Psoas muscle (tissue), 8 donors: ENCODE measurements around the gene SLC12A6. TPM values are rescaled to one million over a fixed set of nuclear protein-coding genes. Genes with fewer than 3 reads are reported as not detected.
A peak's percentile ranks its signal among the peaks of the same experiment; 100 is the strongest.

ENCODE experiments used
- ATAC-seq, 4 donors: fragments of 200-7000 bp; cut with Tn5 transposase; one replicate each; pipeline ENCODE4 v1.9.1; 2020; ENCODE audit warnings: moderate library complexity in 3 of 4, mild to moderate bottlenecking in 2 of 4
- DNase-seq, 2 donors: peaks; one replicate each; pipeline ENCODE4 v3.0.0-alpha.2; 2020
- H3K27ac ChIP-seq: fragments of 200-600 bp; one replicate; pipeline ENCODE4 v1.8.0; 2022
- H3K27me3 ChIP-seq, 3 donors: fragments of 200-600 bp in 1 of 3; one replicate each; pipeline versions ENCODE4 v1.6.1 to v1.8.0; 2013 to 2022; ENCODE audit warnings: low read length in 2 of 3, mild to moderate bottlenecking in 2 of 3, moderate library complexity in 1 of 3; ENCODE audit not compliant: insufficient read depth in 3 of 3
- H3K36me3 ChIP-seq, 2 donors: fragments of 200-600 bp in 1 of 2; one replicate each; pipeline versions ENCODE4 v1.6.1 to v1.8.0; 2013 to 2022; ENCODE audit warnings: low read depth in 1 of 2, mild to moderate bottlenecking in 1 of 2, moderate library complexity in 1 of 2; ENCODE audit not compliant: insufficient read depth in 1 of 2
- H3K4me1 ChIP-seq: fragments of 200-600 bp; one replicate; pipeline ENCODE4 v1.8.0; 2022
- H3K4me3 ChIP-seq: fragments of 200-600 bp; one replicate; pipeline ENCODE4 v1.8.0; 2022; ENCODE audit warnings: mild to moderate bottlenecking
- H3K9me3 ChIP-seq: fragments of 200-600 bp; one replicate; pipeline ENCODE4 v1.8.0; 2022
- CTCF ChIP-seq: fragments of 200-600 bp; IDR thresholded peaks from one replicate; pipeline ENCODE4 v1.8.0; 2022; ENCODE audit warnings: antibody characterized with exemption
- WGBS, 3 donors: extraction: QIAGEN DNeasy Blood & Tissue Kit; methylation state at CpG; one replicate each; pipeline versions ENCODE4 v1.1.6 to v1.1.7; 2013; 5-methylcytosine and 5-hydroxymethylcytosine counted together
- intact Hi-C, 2 donors: fragments of 100-400 bp; cut with DNase I; formaldehyde crosslinking; loops; one replicate each; pipeline versions ENCODE4 v1.11.0 to v1.14.2; 2022
- polyA plus RNA-seq, 3 donors: library from polyadenylated mRNA; stranded (reverse); fragments of 200-250 nt; gene quantifications; one replicate each; pipeline ENCODE4 v1.2.3, GENCODE V29; 2013
- total RNA-seq, 4 donors: library from RNA; stranded (reverse); fragmentation: NEBNext Ultra II Directional in 2 of 4; extraction: Animal tissue kit (Norgen Biotek cat#: 25700) in 2 of 4; gene quantifications; one replicate each; pipeline versions ENCODE4 v1.2.1 to v1.2.4, GENCODE V29; 2021 to 2023
- donor health status: healthy with polysubstance abuse.
- donor health status: DM: no; HTN: no; CAD: no; lungs with moderate emphysema.
- donor health status: Bipolar disorder and iron deficiency.
- donor health status: healthy.
- donor health status: DM: yes; HTN: yes; CAD: no.
- donor health status: DM: no; HTN: no; CAD: no.
- donor health status: DM: no; HTN: no; CAD: no.
- donor health status: DM: yes; HTN: yes; CAD: no.

Gene SLC12A6
- total and polyA plus RNA-seq, 7 donors, result 2.3 to 22.1 (median 12.3) TPM

GRCh38 chr15:34239151-34239808 lies 98.3 kb downstream of the SLC12A6 start:
- H3K36me3 ChIP-seq, result peaks cover 5 to 91% of the 10 kb centered on the region in 2 donors
- intact Hi-C loops, result no loop called here
- H3K4me3 ChIP-seq, result no peak overlapping the region
- no peaks in the 10 kb centered on the region for H3K27me3 ChIP-seq
- ATAC-seq, result no peak
- H3K9me3 ChIP-seq, result no peaks in the 10 kb centered on the region
- no peaks in the 10 kb centered on the region for H3K4me1 ChIP-seq
- no peak for TF ChIP-seq CTCF
- DNase-seq, result no peak
- 82 to 84% (median 84%) methylated on average over 4 of the region's 4 CpGs for WGBS, 3 donors
- no peak overlapping the region for H3K27ac ChIP-seq

- H3K9me3 ChIP-seq, result no peaks in the 10 kb centered on the region
- H3K4me1 ChIP-seq, result no peaks in the 10 kb centered on the region
- no peaks in the 10 kb centered on the region for H3K27me3 ChIP-seq
- no peak for TF ChIP-seq CTCF
- H3K36me3 ChIP-seq, result peaks cover 5 to 100% of the 10 kb centered on the region in 2 donors
- no peak overlapping the region for H3K27ac ChIP-seq
- ATAC-seq, result no peak
- no peak overlapping the region for H3K4me3 ChIP-seq
- intact Hi-C loops, result no loop called here
- no peak for DNase-seq
- WGBS, 3 donors, result 80 to 87% (median 82%) methylated on average over 6 of the region's 6 CpGs
Measured at GRCh38 chr15:34233614-34234013, 104.0 kb downstream of the SLC12A6 start.

DNA sequence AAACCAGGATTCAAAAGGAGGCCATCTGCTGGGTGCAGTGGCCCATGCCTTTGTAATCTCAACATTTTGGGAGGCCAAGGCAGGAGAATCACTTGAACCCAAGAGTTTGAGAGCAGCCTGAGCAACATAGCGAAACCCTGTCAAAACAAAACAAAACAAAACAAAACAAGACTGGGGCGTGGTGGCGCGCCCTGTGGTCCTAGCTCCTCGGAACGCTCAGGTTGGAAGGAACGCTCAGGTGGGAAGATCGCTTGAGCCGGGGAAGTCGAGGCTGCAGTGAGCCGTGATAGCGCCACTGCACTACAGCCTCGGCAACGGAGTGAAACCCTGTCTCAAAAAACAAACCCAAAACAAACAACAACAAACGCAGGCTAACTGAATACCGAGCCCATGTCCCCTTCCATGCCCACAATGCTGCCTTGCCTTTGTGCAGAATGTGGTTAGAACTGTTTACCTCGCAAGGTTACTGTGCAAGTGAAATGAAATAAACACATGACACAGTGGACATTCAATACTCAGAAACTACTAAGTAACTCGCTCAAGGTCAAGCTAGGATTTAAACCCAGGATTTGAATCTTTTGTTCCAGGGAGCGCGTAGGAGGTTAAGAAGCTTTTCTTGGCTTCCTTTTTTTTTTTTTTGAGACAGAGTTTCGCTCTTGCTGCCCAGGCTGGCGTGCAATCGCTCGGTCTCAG lies 113.5 kb downstream of the SLC12A6 start:
- 30 to 50% (median 47%) methylated on average over 24 of the region's 24 CpGs for WGBS, 3 donors

GRCh38 chr15:34217587-34218225 lies 119.9 kb downstream of the SLC12A6 start:
- ATAC-seq (no peak), DNase-seq (no peak)
- H3K27ac ChIP-seq, result no peak overlapping the region
- no peaks in the 10 kb centered on the region for H3K27me3 ChIP-seq
- no peak for TF ChIP-seq CTCF
- WGBS, 3 donors, result 84 to 88% (median 88%) methylated on average over 7 of the region's 7 CpGs
- intact Hi-C loops, result no loop called here
- H3K4me1 ChIP-seq, result no peaks in the 10 kb centered on the region
- H3K4me3 ChIP-seq, result no peak overlapping the region
- H3K9me3 ChIP-seq, result no peaks in the 10 kb centered on the region
- no peaks in the 10 kb centered on the region for H3K36me3 ChIP-seq

More for the DNA sequence above, 113.5 kb downstream of the SLC12A6 start:
- H3K27me3 ChIP-seq, result no peaks in the 10 kb centered on the region
- ATAC-seq (peak; percentile 13 to 50 (median 29)), DNase-seq (no peak)
- intact Hi-C loops, result loop anchor here in 1 of 2 donors (2.0 kb wide), 1 partner anchor 123 kb away; the partner anchor contains the start of gene EMC7
- H3K36me3 ChIP-seq, result peaks cover 4 to 29% of the 10 kb centered on the region in 2 donors
- H3K27ac ChIP-seq, result peak overlapping the region; percentile 94
- H3K4me3 ChIP-seq, result peak overlapping the region; percentile 96
- no peak for TF ChIP-seq CTCF
- peaks cover 13% of the 10 kb centered on the region for H3K4me1 ChIP-seq
- no peaks in the 10 kb centered on the region for H3K9me3 ChIP-seq
